ENCODE measurements around the gene DSC1.

Gene DSC1

DNA sequence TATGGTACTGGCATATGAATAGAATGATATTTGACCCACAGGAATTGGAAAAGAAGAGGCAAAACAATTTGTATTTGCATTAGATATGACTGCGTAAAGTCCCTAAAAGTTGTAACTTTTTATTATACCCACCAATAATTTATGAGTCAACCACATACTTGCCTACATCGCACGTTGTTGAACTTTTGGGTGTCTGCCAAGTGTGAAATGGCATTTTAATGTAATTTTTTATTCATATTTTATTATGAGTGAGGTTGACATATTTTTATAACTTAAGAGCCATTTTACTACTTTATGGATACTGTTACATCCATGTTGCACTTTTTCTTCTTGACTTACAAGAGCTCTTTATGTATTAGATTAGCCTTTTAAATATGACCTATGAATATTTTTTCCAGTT, 65.0 kb downstream of the DSC1 start:
- H3K9ac ChIP-seq (ENCODE audit: low read depth in 1 of 2, low read length in 2 of 2): no peak overlapping the region
- no peak overlapping the region for H3K27ac ChIP-seq (ENCODE audit: low read depth in 2 of 2, low read length in 2 of 2)
- H3K9me3 ChIP-seq (ENCODE audit: control insufficient read depth in 2 of 2, low read length in 2 of 2): no peaks in the 10 kb centered on the region
- peaks cover 3 to 27% of the 10 kb centered on the region in 2 donors for H3K4me1 ChIP-seq (ENCODE audit: control insufficient read depth in 2 of 2, insufficient read depth in 2 of 2, low read length in 2 of 2)
- no peak overlapping the region for H3K4me3 ChIP-seq (ENCODE audit: low read length in 2 of 2)
- peaks cover 4 to 6% of the 10 kb centered on the region in 2 donors for H3K36me3 ChIP-seq (ENCODE audit: control insufficient read depth in 2 of 2, insufficient read depth in 2 of 2, low read length in 2 of 2)
- H3K27me3 ChIP-seq (ENCODE audit: control insufficient read depth in 2 of 2, insufficient read depth in 2 of 2, low read length in 2 of 2): no peaks in the 10 kb centered on the region

DNA sequence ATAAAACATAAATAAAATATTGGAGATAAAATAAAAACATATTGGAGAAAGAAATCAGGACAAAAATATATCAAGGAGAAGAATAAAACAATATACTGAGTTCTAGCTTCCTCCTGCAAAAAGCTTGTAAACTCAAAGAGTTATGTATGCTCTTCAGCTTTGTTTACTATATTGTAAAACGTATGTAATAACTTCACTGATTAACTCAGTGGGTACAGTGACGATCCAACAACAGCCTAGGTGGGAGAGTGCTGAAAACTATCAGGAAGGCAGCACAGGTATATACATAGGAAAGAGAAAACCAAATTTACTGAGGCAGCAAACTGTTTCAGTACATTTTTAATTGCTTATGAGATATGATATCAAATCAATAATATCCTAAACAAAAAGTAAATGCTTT, 68.8 kb downstream of the DSC1 start:
- H3K9me3 ChIP-seq (ENCODE audit: control insufficient read depth in 2 of 2, low read length in 2 of 2): no peaks in the 10 kb centered on the region
- H3K4me1 ChIP-seq (ENCODE audit: control insufficient read depth in 2 of 2, insufficient read depth in 2 of 2, low read length in 2 of 2): peaks cover 3 to 10% of the 10 kb centered on the region in 2 donors
- peaks cover 22 to 26% of the 10 kb centered on the region in 2 donors for H3K36me3 ChIP-seq (ENCODE audit: control insufficient read depth in 2 of 2, insufficient read depth in 2 of 2, low read length in 2 of 2)
- no peak overlapping the region for H3K27ac ChIP-seq (ENCODE audit: low read depth in 2 of 2, low read length in 2 of 2)
- H3K27me3 ChIP-seq (ENCODE audit: control insufficient read depth in 2 of 2, insufficient read depth in 2 of 2, low read length in 2 of 2): no peaks in the 10 kb centered on the region
- H3K4me3 ChIP-seq (ENCODE audit: low read length in 2 of 2): no peak overlapping the region
- no peak overlapping the region for H3K9ac ChIP-seq (ENCODE audit: low read depth in 1 of 2, low read length in 2 of 2)

DNA sequence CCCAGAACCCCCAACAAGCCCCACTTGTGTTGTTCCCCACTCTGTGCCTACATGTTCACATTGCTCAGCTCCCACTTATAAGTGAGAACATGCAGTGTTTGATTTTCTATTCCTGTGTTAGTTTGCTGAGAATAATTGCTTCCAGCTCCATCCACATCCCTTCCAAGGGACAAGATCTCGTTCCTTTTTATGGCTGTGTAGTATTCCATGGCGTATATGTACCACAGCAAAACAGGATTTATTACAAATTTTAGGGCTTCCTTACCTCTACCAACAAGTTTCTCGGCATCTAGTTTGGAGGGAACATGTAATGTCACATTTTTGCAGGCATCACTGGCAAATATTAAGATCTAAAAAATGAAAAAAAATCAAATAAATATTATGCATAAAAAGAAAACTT, 69.4 kb downstream of the DSC1 start:
- Histone ChIP-seq H3K9me3 (ENCODE audit: control insufficient read depth in 2 of 2, low read length in 2 of 2) (no peaks in the 10 kb centered on the region), H3K27ac (ENCODE audit: low read depth in 2 of 2, low read length in 2 of 2) (no peak overlapping the region), H3K9ac (ENCODE audit: low read depth in 1 of 2, low read length in 2 of 2) (no peak overlapping the region), H3K27me3 (ENCODE audit: control insufficient read depth in 2 of 2, insufficient read depth in 2 of 2, low read length in 2 of 2) (no peaks in the 10 kb centered on the region), H3K4me1 (ENCODE audit: control insufficient read depth in 2 of 2, insufficient read depth in 2 of 2, low read length in 2 of 2) (peaks cover 0 to 4% of the 10 kb centered on the region in 2 donors), H3K36me3 (ENCODE audit: control insufficient read depth in 2 of 2, insufficient read depth in 2 of 2, low read length in 2 of 2) (peaks cover 22 to 31% of the 10 kb centered on the region in 2 donors), H3K4me3 (ENCODE audit: low read length in 2 of 2) (no peak overlapping the region)

GRCh38 chr18:31091350-31091749, 71.3 kb downstream of the DSC1 start:
- Histone ChIP-seq H3K9me3 (ENCODE audit: control insufficient read depth in 2 of 2, low read length in 2 of 2) (no peaks in the 10 kb centered on the region), H3K27me3 (ENCODE audit: control insufficient read depth in 2 of 2, insufficient read depth in 2 of 2, low read length in 2 of 2) (no peaks in the 10 kb centered on the region), H3K27ac (ENCODE audit: low read depth in 2 of 2, low read length in 2 of 2) (no peak overlapping the region)

DNA sequence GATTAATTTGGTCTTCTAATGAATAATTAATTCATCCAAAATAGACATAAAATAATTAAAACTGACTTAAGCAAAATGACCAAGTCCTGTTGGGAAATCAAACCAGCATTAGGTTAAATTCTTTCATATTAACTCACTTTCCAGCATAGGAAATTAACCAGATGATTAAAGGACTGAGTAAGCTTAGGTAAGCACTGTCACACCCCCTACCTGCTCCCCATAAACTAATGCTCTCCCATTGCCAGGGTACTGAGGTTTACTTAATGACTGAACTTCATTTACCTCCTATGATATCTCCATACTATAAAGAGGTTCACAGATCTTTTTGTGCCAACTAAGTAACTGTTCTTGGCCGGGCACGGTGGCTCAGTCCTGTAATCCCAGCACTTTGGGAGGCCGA, 74.1 kb downstream of the DSC1 start:
- H3K27me3 ChIP-seq (ENCODE audit: control insufficient read depth in 2 of 2, insufficient read depth in 2 of 2, low read length in 2 of 2): no peaks in the 10 kb centered on the region
- peaks cover 43 to 59% of the 10 kb centered on the region in 2 donors for H3K36me3 ChIP-seq (ENCODE audit: control insufficient read depth in 2 of 2, insufficient read depth in 2 of 2, low read length in 2 of 2)
- H3K4me1 ChIP-seq (ENCODE audit: control insufficient read depth in 2 of 2, insufficient read depth in 2 of 2, low read length in 2 of 2): no peaks in the 10 kb centered on the region
- no peaks in the 10 kb centered on the region for H3K9me3 ChIP-seq (ENCODE audit: control insufficient read depth in 2 of 2, low read length in 2 of 2)
- no peak overlapping the region for H3K9ac ChIP-seq (ENCODE audit: low read depth in 1 of 2, low read length in 2 of 2)
- no peak overlapping the region for H3K27ac ChIP-seq (ENCODE audit: low read depth in 2 of 2, low read length in 2 of 2)
- H3K4me3 ChIP-seq (ENCODE audit: low read length in 2 of 2): no peak overlapping the region

More at GRCh38 chr18:31091350-31091749, 71.3 kb downstream of the DSC1 start:
- H3K9ac ChIP-seq (ENCODE audit: low read depth in 1 of 2, low read length in 2 of 2): no peak overlapping the region
- peaks cover 0 to 2% of the 10 kb centered on the region in 2 donors for H3K4me1 ChIP-seq (ENCODE audit: control insufficient read depth in 2 of 2, insufficient read depth in 2 of 2, low read length in 2 of 2)
- H3K4me3 ChIP-seq (ENCODE audit: low read length in 2 of 2): no peak overlapping the region
- peaks cover 30 to 46% of the 10 kb centered on the region in 2 donors for H3K36me3 ChIP-seq (ENCODE audit: control insufficient read depth in 2 of 2, insufficient read depth in 2 of 2, low read length in 2 of 2)

DNA sequence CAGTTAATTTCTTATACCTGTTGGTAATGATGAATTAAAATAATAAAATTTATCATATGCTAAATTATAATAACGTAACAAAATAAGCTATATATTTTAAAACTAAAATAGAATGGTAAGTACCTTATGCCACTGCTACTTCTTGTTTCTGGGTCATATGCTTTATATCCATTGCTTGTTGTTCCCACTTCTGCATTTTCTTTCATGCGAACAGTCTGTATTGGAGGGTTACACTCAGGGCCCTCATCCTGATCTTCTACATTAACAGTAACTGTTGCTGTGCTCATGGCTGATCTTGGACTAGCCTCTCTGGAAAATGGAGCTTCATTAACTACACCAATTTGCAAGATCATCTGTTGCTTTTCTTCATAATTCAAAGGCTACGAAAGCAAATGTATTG, 82.7 kb downstream of the DSC1 start:
- no peak overlapping the region for H3K4me3 ChIP-seq (ENCODE audit: low read length in 2 of 2)
- H3K27ac ChIP-seq (ENCODE audit: low read depth in 2 of 2, low read length in 2 of 2): no peak overlapping the region
- H3K27me3 ChIP-seq (ENCODE audit: control insufficient read depth in 2 of 2, insufficient read depth in 2 of 2, low read length in 2 of 2): no peaks in the 10 kb centered on the region
- H3K9me3 ChIP-seq (ENCODE audit: control insufficient read depth in 2 of 2, low read length in 2 of 2): no peaks in the 10 kb centered on the region
- H3K36me3 ChIP-seq (ENCODE audit: control insufficient read depth in 2 of 2, insufficient read depth in 2 of 2, low read length in 2 of 2): peaks cover 57 to 62% of the 10 kb centered on the region in 2 donors
- H3K9ac ChIP-seq (ENCODE audit: low read depth in 1 of 2, low read length in 2 of 2): no peak overlapping the region
- no peaks in the 10 kb centered on the region for H3K4me1 ChIP-seq (ENCODE audit: control insufficient read depth in 2 of 2, insufficient read depth in 2 of 2, low read length in 2 of 2)

Data from mucosa of rectum (tissue), 2 donors.